Coronary artery (tissue), 2 donors: ENCODE data around the gene SMPD3.

Experiments used
- DNase-seq: peaks from one replicate; pipeline ENCODE4 v3.0.0-alpha.2; 2017; ENCODE audit warnings: low spot score
- H3K27ac ChIP-seq, 2 donors: fragments of 200-600 bp; sonication (generic); one replicate each; pipeline ENCODE4 v1.5.1; 2016 to 2019
- H3K4me3 ChIP-seq: fragments of 200-600 bp; sonication (generic); 2 replicates; pipeline ENCODE4 v1.5.1; 2016; ENCODE audit warnings: mild to moderate bottlenecking, moderate library complexity
- CTCF ChIP-seq: fragments of 200-600 bp; sonication (generic); IDR thresholded peaks from one replicate; pipeline ENCODE4 v1.5.1; 2019; ENCODE audit warnings: antibody characterized with exemption

Gene SMPD3

GRCh38 chr16:68358951-68359350 is 89.4 kb downstream of the SMPD3 start:
- H3K4me3 ChIP-seq: no peak overlapping the region
- H3K27ac ChIP-seq: no peak overlapping the region
- TF ChIP-seq CTCF: no peak
- no peak for DNase-seq

- H3K4me3 ChIP-seq: no peak overlapping the region
- TF ChIP-seq CTCF: no peak
- H3K27ac ChIP-seq: no peak overlapping the region
- DNase-seq: no peak
Observed at GRCh38 chr16:68357923-68358322, 90.4 kb downstream of the SMPD3 start.

- no peak for DNase-seq
- TF ChIP-seq CTCF: no peak
- Histone ChIP-seq H3K27ac (no peak overlapping the region), H3K4me3 (no peak overlapping the region)
Observed at GRCh38 chr16:68357521-68357922, 90.8 kb downstream of the SMPD3 start.

- no peak overlapping the region for H3K4me3 ChIP-seq
- TF ChIP-seq CTCF: no peak
- DNase-seq: no peak
- H3K27ac ChIP-seq: no peak overlapping the region
Observed at GRCh38 chr16:68356919-68357286, 91.4 kb downstream of the SMPD3 start.

GRCh38 chr16:68356249-68356918 is 91.9 kb downstream of the SMPD3 start:
- no peak overlapping the region for H3K27ac ChIP-seq

GRCh38 chr16:68355447-68356248 is 92.7 kb downstream of the SMPD3 start:
- Histone ChIP-seq H3K27ac (no peak overlapping the region), H3K4me3 (no peak overlapping the region)
- DNase-seq: no peak
- no peak for TF ChIP-seq CTCF

More at GRCh38 chr16:68356249-68356918, 91.9 kb downstream of the SMPD3 start:
- H3K4me3 ChIP-seq: no peak overlapping the region
- no peak for TF ChIP-seq CTCF
- no peak for DNase-seq

- TF ChIP-seq CTCF: no peak
- DNase-seq: no peak
- Histone ChIP-seq H3K4me3 (no peak overlapping the region), H3K27ac (no peak overlapping the region)
Observed at GRCh38 chr16:68354816-68355215, 93.5 kb downstream of the SMPD3 start.
